NOMO-1 (cell line): ENCODE results near the gene ASIC1.

Experiments used
- DNase-seq, 2 experiments: peaks; one replicate each; lab custom pipeline; 2025; ENCODE audit not compliant: unreplicated experiment in 2 of 2; lab: John Stamatoyannopoulos, UW

The ASIC1 gene

GRCh38 chr12:50039151-50039835, 18.1 kb upstream of the ASIC1 start:
- peak; percentile 61 to 74 for DNase-seq

- no peak for DNase-seq
Measured at GRCh38 chr12:50040657-50041056, 16.7 kb upstream of the ASIC1 start.

GRCh38 chr12:50041062-50041860, 16.1 kb upstream of the ASIC1 start:
- DNase-seq, result no peak

GRCh38 chr12:50041962-50042361, 15.4 kb upstream of the ASIC1 start:
- DNase-seq, result no peak

DNA sequence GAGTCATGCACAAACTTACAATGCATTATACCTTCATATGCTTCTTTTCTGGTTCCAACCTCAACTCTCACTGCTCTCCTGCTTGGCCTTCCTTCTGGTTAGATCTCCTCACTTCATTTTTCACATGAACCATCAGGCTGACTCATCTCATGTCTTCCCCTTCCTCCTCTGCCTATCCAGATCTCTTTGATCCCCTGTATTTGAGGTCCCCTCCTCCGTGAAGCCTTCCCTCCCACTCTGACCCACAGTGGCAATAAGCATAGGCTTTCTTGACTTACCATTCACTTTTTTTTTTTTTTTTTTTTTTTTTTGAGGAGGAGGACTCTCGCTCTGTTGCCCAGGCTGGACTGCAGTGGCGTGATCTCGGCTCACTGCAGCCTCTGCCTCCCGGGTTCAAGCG, 14.7 kb upstream of the ASIC1 start:
- no peak for DNase-seq

- DNase-seq, result no peak
Measured at GRCh38 chr12:50043308-50043707, 14.1 kb upstream of the ASIC1 start.

DNA sequence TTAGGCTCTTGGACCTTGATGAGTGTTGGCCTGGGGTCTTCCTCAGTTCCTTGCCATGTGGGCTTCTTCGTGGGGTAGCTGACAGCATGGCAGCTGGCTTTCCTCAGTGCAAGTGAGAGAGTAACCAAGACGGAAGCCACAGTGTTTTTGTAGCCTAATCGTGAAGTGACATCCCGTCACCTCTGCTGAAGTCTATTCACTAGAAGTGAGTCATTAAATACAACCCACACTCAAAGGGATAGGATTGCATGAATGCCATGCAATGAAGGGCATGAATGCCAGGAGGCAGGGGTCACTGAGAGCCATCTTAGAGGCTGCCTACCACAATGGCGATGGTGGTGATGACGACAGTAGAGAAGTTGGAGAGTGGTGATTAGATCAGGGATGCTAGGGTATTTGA, 13.5 kb upstream of the ASIC1 start:
- no peak for DNase-seq

DNA sequence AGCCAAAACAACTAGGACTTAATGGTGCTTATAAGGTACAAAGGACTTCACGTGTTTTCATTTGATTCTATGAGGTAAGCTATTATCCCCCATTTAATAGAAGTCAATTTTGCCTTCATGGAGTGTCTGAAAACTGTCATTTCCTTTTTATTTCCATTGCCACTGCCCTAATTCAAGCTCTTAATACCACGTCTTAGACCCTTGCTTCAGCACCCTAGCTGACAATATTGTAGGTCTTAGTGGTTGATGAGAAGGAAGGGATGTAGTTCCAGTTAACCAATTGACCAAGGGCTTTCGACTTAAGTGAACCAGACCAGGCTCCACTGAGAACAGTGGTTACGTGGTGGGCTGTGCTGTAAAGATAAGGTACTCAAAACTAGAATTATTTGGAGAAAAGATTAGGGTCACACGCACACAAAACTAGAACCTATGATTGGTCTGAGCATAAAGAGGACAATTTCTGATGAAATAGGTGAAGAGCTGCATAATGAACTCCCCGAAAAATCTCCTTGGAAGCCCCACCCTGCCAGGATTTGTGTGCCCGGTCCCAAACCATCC, 9.6 kb upstream of the ASIC1 start:
- no peak for DNase-seq

- no peak for DNase-seq
Measured at GRCh38 chr12:50049254-50050118, 7.9 kb upstream of the ASIC1 start.

GRCh38 chr12:50050119-50050385, 7.3 kb upstream of the ASIC1 start:
- DNase-seq, result no peak

DNA sequence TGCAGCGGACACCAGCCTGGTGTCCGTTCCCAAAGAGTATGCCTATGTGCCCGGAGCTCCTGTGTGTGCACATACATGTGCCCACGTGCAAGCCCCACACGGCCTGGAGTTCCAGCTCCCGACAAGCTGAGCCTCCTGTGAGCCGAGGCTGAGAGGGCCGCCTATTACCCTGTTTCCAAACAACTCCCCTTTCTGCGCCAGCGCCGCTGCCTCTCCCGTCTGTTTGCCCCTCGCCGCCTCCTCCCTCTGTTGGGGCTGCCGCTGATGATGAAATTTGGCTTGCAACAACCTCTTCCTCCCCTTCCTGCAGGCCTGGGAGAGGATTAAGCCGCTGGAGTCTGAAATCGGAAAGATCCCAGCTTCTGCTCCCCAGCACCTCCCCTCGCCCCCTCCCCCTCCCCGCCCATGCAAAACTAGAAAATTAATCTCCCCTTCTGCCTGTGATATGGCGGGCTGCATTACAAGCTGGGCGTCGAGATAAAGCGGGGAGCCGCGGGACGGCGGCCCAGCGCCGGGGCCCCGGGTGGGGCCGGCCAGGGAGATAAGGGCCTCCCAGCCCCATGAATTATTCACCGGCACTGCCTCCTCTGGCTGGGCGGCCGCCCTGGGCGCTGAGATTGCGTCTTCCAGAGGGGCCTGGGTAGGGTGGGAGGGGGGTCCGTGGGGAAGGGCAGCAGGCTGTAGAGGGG, 6.8 kb upstream of the ASIC1 start:
- DNase-seq, result peak; percentile 66 to 83

GRCh38 chr12:50051101-50051806, 6.1 kb upstream of the ASIC1 start:
- DNase-seq, result no peak

DNA sequence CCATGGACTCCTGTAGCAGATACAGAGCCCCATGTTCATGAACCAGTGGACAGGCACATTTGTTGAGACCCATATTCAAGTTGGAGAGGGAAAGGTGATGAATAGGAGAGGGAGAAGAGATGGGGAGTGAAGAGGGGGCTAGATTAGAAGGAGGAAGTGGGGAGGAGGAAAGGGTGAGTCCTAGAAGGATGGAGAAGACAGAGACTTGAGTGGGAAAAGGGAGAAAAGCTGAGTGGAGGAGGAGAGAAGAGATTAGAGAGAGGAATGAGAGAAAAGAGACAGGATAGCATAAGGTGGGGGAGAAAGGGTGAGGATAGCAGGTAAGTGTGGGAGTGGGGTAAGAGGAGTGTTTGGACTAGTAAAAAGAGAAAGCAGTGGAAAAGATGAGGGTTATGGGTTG, 4.9 kb upstream of the ASIC1 start:
- no peak for DNase-seq

GRCh38 chr12:50052964-50053363, 4.4 kb upstream of the ASIC1 start:
- no peak for DNase-seq

DNA sequence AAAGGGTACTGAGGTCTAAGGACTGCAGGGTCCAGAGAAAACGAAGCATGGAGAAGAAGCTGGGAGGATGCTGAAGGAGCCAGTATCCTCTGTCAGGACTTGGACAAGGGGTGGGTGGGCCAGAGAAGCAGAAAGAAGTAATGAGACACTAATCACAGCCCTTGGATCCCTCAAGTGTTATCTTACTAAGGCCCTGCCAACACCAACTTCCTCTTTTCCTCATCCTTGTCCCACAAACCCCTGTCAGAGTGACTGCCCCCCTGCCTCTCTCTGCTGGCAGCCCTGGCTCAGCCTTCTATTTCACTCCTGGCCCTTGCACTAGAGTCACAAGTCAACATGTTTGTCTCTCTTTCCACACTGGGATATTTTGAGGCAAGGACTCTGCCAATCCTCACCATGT, 3.8 kb upstream of the ASIC1 start:
- DNase-seq, result peak; percentile 6 to 18

DNA sequence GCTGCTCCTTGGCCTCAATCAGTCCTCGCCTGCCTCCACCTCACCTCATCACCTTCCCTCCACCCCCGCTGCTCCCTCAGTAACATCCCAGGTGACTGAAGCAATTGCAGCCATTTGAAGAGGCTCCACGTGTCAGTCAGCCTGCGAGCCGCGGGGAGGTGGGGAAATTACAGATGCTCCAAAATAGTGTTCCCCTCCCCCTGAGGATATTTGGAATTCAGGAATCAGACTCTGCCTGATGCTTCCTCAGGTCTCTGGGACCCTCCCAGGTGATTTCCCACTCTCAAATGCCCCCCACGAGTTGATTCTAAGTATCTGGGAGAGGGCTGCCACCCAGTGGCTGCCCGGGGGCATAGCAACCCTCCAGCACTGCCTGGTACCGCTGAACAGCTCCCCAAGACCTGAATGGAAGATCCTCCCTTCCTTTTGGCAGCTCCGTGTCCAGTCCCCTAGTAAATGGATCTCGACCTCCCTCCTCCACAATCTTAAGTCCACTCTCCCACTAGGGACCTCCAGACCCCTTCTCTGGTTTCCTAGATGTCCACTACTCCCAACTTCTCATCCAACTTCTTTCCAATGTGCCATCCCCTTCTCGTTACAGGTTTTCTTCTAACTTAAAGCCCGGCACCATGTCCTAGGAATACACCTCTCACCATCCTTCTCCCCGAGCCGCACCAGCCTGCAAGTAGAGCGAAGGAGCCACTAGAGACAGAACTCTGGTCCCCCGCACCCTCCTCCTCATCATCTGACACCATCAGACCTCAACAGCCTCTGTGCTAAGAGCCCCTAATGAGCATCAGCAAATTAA, 1.4 kb upstream of the ASIC1 start:
- DNase-seq, result peak; percentile 10 to 48

- no peak for DNase-seq
Measured at GRCh38 chr12:50056639-50056976, 788 bp upstream of the ASIC1 start.

GRCh38 chr12:50057896-50058670, 687 bp downstream of the ASIC1 start:
- DNase-seq, result no peak
